Spleen (tissue), 7 donors: ENCODE data around the gene ZNF782.

Experiments used
- POLR2A ChIP-seq, 3 donors: fragments of 450-650 bp; IDR thresholded peaks; one replicate each; pipeline ENCODE4 v1.5.1; 2017; ENCODE audit warnings: antibody characterized with exemption in 3 of 3, mild to moderate bottlenecking in 1 of 3
- POLR2AphosphoS5 ChIP-seq, 3 donors: sonication (generic); formaldehyde crosslinking; IDR thresholded peaks; one replicate each; pipeline ENCODE4 v1.5.1; 2017; ENCODE audit warnings: antibody characterized with exemption in 3 of 3
- TF ChIP-seq, protein P1 (sequence below), 11 experiments: fragments of 200-600 bp in 7 of 11; fragments of 450-650 bp in 4 of 11; sonication (generic) in 4 of 11; IDR thresholded peaks in 8 of 11; conservative IDR thresholded peaks in 3 of 11; 1 replicate in 7 of 11; 2 replicates in 4 of 11; pipeline versions ENCODE4 v1.4.0 to v1.8.0; 2016 to 2021; ENCODE audit warnings: antibody characterized with exemption in 11 of 11, inconsistent platforms in 4 of 11, mild to moderate bottlenecking in 1 of 11
- donor health status: DM: no; HTN: no; CAD: no; lungs with moderate emphysema.
- donor health status: DM: no; HTN: no; CAD: no.
- donor health status: DM: no; HTN: no; CAD: no.

- TF ChIP-seq, protein P1, sequence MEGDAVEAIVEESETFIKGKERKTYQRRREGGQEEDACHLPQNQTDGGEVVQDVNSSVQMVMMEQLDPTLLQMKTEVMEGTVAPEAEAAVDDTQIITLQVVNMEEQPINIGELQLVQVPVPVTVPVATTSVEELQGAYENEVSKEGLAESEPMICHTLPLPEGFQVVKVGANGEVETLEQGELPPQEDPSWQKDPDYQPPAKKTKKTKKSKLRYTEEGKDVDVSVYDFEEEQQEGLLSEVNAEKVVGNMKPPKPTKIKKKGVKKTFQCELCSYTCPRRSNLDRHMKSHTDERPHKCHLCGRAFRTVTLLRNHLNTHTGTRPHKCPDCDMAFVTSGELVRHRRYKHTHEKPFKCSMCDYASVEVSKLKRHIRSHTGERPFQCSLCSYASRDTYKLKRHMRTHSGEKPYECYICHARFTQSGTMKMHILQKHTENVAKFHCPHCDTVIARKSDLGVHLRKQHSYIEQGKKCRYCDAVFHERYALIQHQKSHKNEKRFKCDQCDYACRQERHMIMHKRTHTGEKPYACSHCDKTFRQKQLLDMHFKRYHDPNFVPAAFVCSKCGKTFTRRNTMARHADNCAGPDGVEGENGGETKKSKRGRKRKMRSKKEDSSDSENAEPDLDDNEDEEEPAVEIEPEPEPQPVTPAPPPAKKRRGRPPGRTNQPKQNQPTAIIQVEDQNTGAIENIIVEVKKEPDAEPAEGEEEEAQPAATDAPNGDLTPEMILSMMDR (IDR thresholded peaks at IDR 0.05 in 8 of 11, conservative IDR thresholded peaks at IDR 0.05 in 3 of 11): no peak
- TF ChIP-seq POLR2AphosphoS5 (IDR thresholded peaks at IDR 0.05) (no peak), POLR2A (IDR thresholded peaks at IDR 0.05) (no peak)
These were observed 12.9 kb upstream of the ZNF782 start for GRCh38 chr9:96867079-96867804.
